HepG2 (cell line): ENCODE results near the gene ZNF343. TPM values are rescaled to one million over a fixed set of nuclear protein-coding genes. Genes with fewer than 3 reads are reported as not detected.

Experiments used
- DNMT1 ChIP-seq: sonication (generic); formaldehyde crosslinking; IDR thresholded peaks from 2 replicates; pipeline ENCODE4 v1.5.1; 2020; ENCODE audit warnings: mild to moderate bottlenecking, missing genetic modification reagents
- FOSL1 ChIP-seq: sonication (generic); formaldehyde crosslinking; IDR thresholded peaks from 2 replicates; pipeline ENCODE4 v1.9.0; 2021; ENCODE audit warnings: missing genetic modification reagents, borderline replicate concordance
- FOXK2 ChIP-seq: fragments of 450-650 bp; IDR thresholded peaks from 2 replicates; pipeline ENCODE4 v1.6.1; 2016
- GATAD1 ChIP-seq: IDR thresholded peaks from 2 replicates; pipeline ENCODE4 v1.6.1; 2016; ENCODE audit warnings: missing genetic modification reagents, missing compliant biosample characterization
- HDAC1 ChIP-seq: sonication (generic); formaldehyde crosslinking; IDR thresholded peaks from 2 replicates; pipeline ENCODE4 v1.5.1; 2020; ENCODE audit warnings: mild to moderate bottlenecking, missing genetic modification reagents
- HIVEP1 ChIP-seq: sonication (generic); formaldehyde crosslinking; IDR thresholded peaks from 2 replicates; pipeline ENCODE4 v1.4.0; 2020; ENCODE audit warnings: mild to moderate bottlenecking, missing genetic modification reagents
- JARID2 ChIP-seq: sonication (generic); formaldehyde crosslinking; IDR thresholded peaks from 2 replicates; pipeline ENCODE4 v1.8.1; 2023; ENCODE audit warnings: missing genetic modification reagents, inconsistent platforms; ENCODE audit not compliant: insufficient replicate concordance
- KDM3A ChIP-seq: IDR thresholded peaks from 2 replicates; pipeline ENCODE4 v1.6.1; 2018; ENCODE audit warnings: low read depth, missing compliant biosample characterization
- MED8 ChIP-seq: sonication (generic); formaldehyde crosslinking; IDR thresholded peaks from 2 replicates; pipeline ENCODE4 v1.8.1; 2023; ENCODE audit warnings: mild to moderate bottlenecking, missing genetic modification reagents; ENCODE audit not compliant: insufficient replicate concordance
- MXI1 ChIP-seq: IDR thresholded peaks from 3 replicates; pipeline ENCODE4 v1.6.1; 2012; ENCODE audit warnings: low read depth, low read length, inconsistent platforms, borderline replicate concordance
- NFRKB ChIP-seq: fragments of 450-650 bp; IDR thresholded peaks from 2 replicates; pipeline ENCODE4 v1.6.1; 2017
- PHF8 ChIP-seq: sonication (generic); formaldehyde crosslinking; IDR thresholded peaks from 2 replicates; pipeline ENCODE4 v1.5.0; 2020; ENCODE audit warnings: missing genetic modification reagents
- SALL2 ChIP-seq: sonication (generic); formaldehyde crosslinking; IDR thresholded peaks from 2 replicates; pipeline ENCODE4 v1.8.1; 2023; ENCODE audit warnings: mild to moderate bottlenecking, missing genetic modification reagents, inconsistent platforms
- SMARCC2 ChIP-seq: fragments of 450-650 bp; IDR thresholded peaks from 2 replicates; pipeline ENCODE4 v1.6.1; 2017; ENCODE audit warnings: antibody characterized with exemption, mild to moderate bottlenecking
- SRSF9 ChIP-seq: fragments of 200-400 bp; formaldehyde crosslinking; IDR thresholded peaks from 2 replicates; pipeline ENCODE4 v1.6.1; 2018; ENCODE audit warnings: borderline replicate concordance, mild to moderate bottlenecking, low read depth, low read length; ENCODE audit not compliant: insufficient read depth, poor library complexity, severe bottlenecking
- TBX3 ChIP-seq: fragments of 450-650 bp; IDR thresholded peaks from 2 replicates; pipeline ENCODE4 v1.6.1; 2017; ENCODE audit warnings: antibody characterized with exemption, mild to moderate bottlenecking, inconsistent platforms, borderline replicate concordance
- U2AF2 ChIP-seq: fragments of 200-400 bp; formaldehyde crosslinking; IDR thresholded peaks from 2 replicates; pipeline ENCODE4 v1.6.1; 2017; ENCODE audit warnings: low read depth, mild to moderate bottlenecking, low read length
- ZNF17 ChIP-seq: sonication (generic); formaldehyde crosslinking; IDR thresholded peaks from 2 replicates; pipeline ENCODE4 v1.5.0; 2020; ENCODE audit warnings: mild to moderate bottlenecking, missing genetic modification reagents
- ZNF432 ChIP-seq: sonication (generic); formaldehyde crosslinking; IDR thresholded peaks from 2 replicates; pipeline ENCODE4 v1.5.0; 2020; ENCODE audit warnings: missing genetic modification reagents, mild to moderate bottlenecking, borderline replicate concordance
- ZNF672 ChIP-seq: sonication (generic); formaldehyde crosslinking; IDR thresholded peaks from 2 replicates; pipeline ENCODE4 v1.8.1; 2022; ENCODE audit warnings: missing genetic modification reagents
- ZSCAN22 ChIP-seq: sonication (generic); formaldehyde crosslinking; IDR thresholded peaks from 2 replicates; pipeline ENCODE4 v1.4.0; 2020; ENCODE audit warnings: mild to moderate bottlenecking, missing genetic modification reagents
- ZSCAN31 ChIP-seq: sonication (generic); formaldehyde crosslinking; IDR thresholded peaks from 2 replicates; pipeline ENCODE4 v1.5.0; 2020; ENCODE audit warnings: low read depth, mild to moderate bottlenecking, missing genetic modification reagents
- polyA plus RNA-seq, 8 experiments: library from polyadenylated mRNA; depleted of rRNA in 3 of 8; stranded (reverse) in 7 of 8; unstranded in 1 of 8; fragments of >200 nt; fragmentation: Illumina TruSeq in 4 of 8; extraction: Trizol in 4 of 8; gene quantifications; 2 replicates each; pipeline versions ENCODE4 v1.2.1 to v1.2.3, GENCODE V29; 2011 to 2016; ENCODE audit warnings: low read depth in 4 of 8, missing spikeins in 1 of 8, mixed read lengths in 1 of 8; ENCODE audit not compliant: insufficient read depth in 1 of 8
- total RNA-seq, 5 experiments: library from RNA; depleted of rRNA; stranded (reverse); fragments of >200 nt; fragmentation: Illumina TruSeq; extraction: Trizol; gene quantifications; 2 replicates each; pipeline ENCODE4 v1.2.3, GENCODE V29; 2016; ENCODE audit warnings: low read depth in 1 of 5
- TF ChIP-seq, protein P1 (sequence below): sonication (generic); formaldehyde crosslinking; conservative IDR thresholded peaks from 2 replicates; pipeline ENCODE4 v1.8.0; 2022; ENCODE audit warnings: mild to moderate bottlenecking, moderate library complexity, missing genetic modification reagents
- TF ChIP-seq, protein P2 (sequence below): sonication (generic); formaldehyde crosslinking; IDR thresholded peaks from 2 replicates; pipeline ENCODE4 v1.8.1; 2022; ENCODE audit warnings: low read depth, mild to moderate bottlenecking, missing genetic modification reagents
- TF ChIP-seq, protein P3 (sequence below): sonication (generic); formaldehyde crosslinking; IDR thresholded peaks from 2 replicates; pipeline ENCODE4 v1.4.0; 2020; ENCODE audit warnings: mild to moderate bottlenecking, missing genetic modification reagents
- TF ChIP-seq, protein P4 (sequence below): sonication (generic); formaldehyde crosslinking; IDR thresholded peaks from 2 replicates; pipeline ENCODE4 v1.5.0; 2020; ENCODE audit warnings: missing genetic modification reagents, mild to moderate bottlenecking, borderline replicate concordance

ZNF343 gene
- total and polyA plus RNA-seq, 2 of the 13 experiments (the other 11 are each of a cell fraction or from before 2014, with no cell fraction given): 16.4 to 22.1 TPM

DNA sequence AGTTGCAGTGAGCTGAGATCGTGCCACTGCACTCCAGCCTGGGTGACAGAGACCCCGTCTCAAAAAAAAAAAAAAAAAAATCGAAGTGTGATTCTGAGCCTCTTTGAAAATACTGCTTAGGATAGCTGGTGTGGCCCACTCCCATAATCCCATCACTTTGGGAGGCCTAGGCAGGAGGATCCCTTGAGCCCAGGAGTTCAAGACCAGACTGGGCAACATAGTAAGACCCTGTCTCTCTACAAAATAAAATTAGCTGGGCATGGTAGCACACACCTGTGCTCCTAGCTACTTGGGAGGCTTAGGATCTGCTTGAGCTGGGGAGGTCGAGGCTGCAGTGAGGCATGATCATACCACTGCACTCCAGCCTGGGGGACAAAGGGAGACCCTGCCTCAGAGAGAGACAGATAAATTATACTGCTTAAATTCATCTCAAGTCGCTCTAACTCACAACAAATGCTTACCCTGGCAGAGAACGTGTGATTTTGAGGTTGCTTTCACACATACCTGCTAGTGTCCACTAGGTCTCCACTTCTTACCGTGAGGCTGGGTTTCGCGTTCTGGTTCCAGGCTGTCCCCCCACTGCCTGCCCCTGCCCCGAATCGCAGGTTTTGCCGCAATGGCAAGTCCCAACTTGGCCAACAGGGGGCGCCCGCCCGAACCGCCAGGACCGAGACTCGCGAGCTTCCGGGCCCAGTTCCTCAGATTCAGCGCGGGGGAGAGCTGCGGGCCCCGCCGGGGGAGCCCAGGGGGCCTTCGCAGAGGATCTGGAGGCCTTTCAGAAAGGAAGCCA is 15.4 kb upstream of the ZNF343 start (continued):
- peak; percentile 73; the same call in 1 of the 2 replicates for TF ChIP-seq KDM3A (CRISPR knock-in tag)
- no peak for TF ChIP-seq FOXK2
- TF ChIP-seq, protein P1, sequence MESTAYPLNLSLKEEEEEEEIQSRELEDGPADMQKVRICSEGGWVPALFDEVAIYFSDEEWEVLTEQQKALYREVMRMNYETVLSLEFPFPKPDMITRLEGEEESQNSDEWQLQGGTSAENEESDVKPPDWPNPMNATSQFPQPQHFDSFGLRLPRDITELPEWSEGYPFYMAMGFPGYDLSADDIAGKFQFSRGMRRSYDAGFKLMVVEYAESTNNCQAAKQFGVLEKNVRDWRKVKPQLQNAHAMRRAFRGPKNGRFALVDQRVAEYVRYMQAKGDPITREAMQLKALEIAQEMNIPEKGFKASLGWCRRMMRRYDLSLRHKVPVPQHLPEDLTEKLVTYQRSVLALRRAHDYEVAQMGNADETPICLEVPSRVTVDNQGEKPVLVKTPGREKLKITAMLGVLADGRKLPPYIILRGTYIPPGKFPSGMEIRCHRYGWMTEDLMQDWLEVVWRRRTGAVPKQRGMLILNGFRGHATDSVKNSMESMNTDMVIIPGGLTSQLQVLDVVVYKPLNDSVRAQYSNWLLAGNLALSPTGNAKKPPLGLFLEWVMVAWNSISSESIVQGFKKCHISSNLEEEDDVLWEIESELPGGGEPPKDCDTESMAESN: 0 out of 2 replicates have a peak, but pooled peaks have one; percentile 84
- no peak for TF ChIP-seq SALL2
- no peak; the same call in 1 of the 2 replicates for TF ChIP-seq HIVEP1 (CRISPR knock-in tag)
- TF ChIP-seq GATAD1 (CRISPR knock-in tag): no peak
- TF ChIP-seq SRSF9: no peak
- no peak for TF ChIP-seq ZNF17 (CRISPR knock-in tag)
- no peak for TF ChIP-seq SMARCC2
- no peak for TF ChIP-seq JARID2
- peak; percentile 37; the same call in 1 of the 2 replicates for TF ChIP-seq HDAC1 (CRISPR knock-in tag)
- TF ChIP-seq, protein P2, sequence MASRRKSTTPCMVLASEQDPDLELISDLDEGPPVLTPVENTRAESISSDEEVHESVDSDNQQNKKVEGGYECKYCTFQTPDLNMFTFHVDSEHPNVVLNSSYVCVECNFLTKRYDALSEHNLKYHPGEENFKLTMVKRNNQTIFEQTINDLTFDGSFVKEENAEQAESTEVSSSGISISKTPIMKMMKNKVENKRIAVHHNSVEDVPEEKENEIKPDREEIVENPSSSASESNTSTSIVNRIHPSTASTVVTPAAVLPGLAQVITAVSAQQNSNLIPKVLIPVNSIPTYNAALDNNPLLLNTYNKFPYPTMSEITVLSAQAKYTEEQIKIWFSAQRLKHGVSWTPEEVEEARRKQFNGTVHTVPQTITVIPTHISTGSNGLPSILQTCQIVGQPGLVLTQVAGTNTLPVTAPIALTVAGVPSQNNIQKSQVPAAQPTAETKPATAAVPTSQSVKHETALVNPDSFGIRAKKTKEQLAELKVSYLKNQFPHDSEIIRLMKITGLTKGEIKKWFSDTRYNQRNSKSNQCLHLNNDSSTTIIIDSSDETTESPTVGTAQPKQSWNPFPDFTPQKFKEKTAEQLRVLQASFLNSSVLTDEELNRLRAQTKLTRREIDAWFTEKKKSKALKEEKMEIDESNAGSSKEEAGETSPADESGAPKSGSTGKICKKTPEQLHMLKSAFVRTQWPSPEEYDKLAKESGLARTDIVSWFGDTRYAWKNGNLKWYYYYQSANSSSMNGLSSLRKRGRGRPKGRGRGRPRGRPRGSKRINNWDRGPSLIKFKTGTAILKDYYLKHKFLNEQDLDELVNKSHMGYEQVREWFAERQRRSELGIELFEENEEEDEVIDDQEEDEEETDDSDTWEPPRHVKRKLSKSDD: no peak
- TF ChIP-seq ZNF672: no peak
- peak; percentile 42; the same call in 1 of the 2 replicates for TF ChIP-seq ZSCAN31 (CRISPR knock-in tag)
- no peak for TF ChIP-seq U2AF2
- TF ChIP-seq DNMT1 (CRISPR knock-in tag): no peak
- TF ChIP-seq MXI1: peak; percentile 39; the same call in 1 of the 3 replicates
- TF ChIP-seq NFRKB: no peak
- TF ChIP-seq FOSL1 (CRISPR knock-in tag): no peak
- peak; percentile 84 for TF ChIP-seq PHF8 (CRISPR knock-in tag)
- TF ChIP-seq TBX3: no peak
- no peak for TF ChIP-seq ZSCAN22 (CRISPR knock-in tag)
- peak; percentile 50 for TF ChIP-seq MED8
- TF ChIP-seq, protein P3, sequence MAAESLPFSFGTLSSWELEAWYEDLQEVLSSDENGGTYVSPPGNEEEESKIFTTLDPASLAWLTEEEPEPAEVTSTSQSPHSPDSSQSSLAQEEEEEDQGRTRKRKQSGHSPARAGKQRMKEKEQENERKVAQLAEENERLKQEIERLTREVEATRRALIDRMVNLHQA (CRISPR knock-in tag): no peak
- no peak for TF ChIP-seq ZNF432 (CRISPR knock-in tag)
- TF ChIP-seq, protein P4, sequence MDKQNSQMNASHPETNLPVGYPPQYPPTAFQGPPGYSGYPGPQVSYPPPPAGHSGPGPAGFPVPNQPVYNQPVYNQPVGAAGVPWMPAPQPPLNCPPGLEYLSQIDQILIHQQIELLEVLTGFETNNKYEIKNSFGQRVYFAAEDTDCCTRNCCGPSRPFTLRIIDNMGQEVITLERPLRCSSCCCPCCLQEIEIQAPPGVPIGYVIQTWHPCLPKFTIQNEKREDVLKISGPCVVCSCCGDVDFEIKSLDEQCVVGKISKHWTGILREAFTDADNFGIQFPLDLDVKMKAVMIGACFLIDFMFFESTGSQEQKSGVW (CRISPR knock-in tag): no peak
